GM12865 (cell line): ENCODE data around the gene WASHC3.
A peak's percentile ranks its signal among the peaks of the same experiment; 100 is the strongest.

ENCODE experiments used
- DNase-seq: peaks from one replicate; pipeline ENCODE4 v3.0.0; 2010; ENCODE audit warnings: low read depth
- H3K4me3 ChIP-seq: 2 replicates; pipeline ENCODE4 v1.5.1; 2011; ENCODE audit warnings: mild to moderate bottlenecking, low read depth, low read length, control low read depth
- TF ChIP-seq, protein P1 (sequence below): IDR thresholded peaks from 2 replicates; pipeline ENCODE4 v1.5.1; 2011; ENCODE audit warnings: low read length, control low read depth, low read depth, inconsistent platforms; ENCODE audit not compliant: insufficient read depth; ENCODE audit errors: missing control alignments

WASHC3 gene

DNA sequence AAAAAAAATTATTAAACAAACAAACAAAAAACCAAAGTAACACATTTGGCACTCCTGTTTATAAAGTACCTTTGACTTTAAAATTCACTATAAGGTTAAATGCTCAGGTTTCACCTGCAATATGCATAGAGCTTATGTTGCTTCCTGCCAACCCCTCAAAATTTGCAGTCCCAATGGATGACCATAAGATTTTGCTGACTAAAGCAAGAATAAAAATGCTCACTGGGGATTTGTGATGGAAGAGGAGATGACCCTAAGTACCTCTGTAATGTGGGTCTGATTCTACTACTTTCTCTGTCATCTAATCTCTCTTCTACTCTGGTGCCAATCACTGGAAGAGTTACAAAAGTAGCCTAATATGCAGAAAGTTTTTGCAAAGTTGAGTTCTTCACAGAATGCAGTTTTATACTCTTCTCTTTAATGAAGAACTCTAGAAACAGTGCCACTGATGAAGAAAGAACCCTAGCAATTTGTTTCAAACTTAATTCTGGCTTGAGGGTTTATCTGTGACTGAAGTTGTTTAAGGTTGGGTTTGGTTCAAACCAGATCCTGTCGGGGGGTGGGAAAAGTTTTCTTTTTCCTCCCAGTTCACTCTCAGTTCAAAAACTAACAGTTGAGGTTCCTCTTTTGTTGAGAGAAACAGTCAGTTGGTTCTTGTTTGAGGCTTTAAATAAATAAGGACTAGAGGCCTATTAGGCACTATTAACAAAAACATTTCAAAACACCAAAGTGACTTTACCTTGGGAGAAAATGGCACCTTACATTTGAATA is 10.9 kb downstream of the WASHC3 start:
- TF ChIP-seq, protein P1, sequence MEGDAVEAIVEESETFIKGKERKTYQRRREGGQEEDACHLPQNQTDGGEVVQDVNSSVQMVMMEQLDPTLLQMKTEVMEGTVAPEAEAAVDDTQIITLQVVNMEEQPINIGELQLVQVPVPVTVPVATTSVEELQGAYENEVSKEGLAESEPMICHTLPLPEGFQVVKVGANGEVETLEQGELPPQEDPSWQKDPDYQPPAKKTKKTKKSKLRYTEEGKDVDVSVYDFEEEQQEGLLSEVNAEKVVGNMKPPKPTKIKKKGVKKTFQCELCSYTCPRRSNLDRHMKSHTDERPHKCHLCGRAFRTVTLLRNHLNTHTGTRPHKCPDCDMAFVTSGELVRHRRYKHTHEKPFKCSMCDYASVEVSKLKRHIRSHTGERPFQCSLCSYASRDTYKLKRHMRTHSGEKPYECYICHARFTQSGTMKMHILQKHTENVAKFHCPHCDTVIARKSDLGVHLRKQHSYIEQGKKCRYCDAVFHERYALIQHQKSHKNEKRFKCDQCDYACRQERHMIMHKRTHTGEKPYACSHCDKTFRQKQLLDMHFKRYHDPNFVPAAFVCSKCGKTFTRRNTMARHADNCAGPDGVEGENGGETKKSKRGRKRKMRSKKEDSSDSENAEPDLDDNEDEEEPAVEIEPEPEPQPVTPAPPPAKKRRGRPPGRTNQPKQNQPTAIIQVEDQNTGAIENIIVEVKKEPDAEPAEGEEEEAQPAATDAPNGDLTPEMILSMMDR: no peak
- H3K4me3 ChIP-seq: no peak overlapping the region
- DNase-seq: no peak

DNA sequence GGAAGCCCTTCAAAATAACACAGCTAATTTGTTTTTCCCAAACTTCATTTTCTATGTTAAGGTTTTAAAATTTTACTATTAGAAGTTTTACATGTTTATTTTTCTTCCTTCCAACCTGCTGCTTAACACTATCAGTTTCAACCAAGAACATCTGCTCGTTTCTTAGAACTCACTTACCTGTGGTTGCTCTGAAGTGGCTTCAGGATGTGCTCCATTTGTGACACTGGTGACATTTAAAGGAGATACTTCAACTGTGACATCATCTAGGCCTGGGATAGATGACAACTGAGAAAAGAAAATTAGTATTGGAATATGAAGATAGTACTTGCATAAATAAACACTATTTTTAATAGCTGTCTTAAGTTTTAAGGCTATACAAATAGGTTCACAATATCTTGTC is 17.9 kb downstream of the WASHC3 start:
- TF ChIP-seq, protein P1: no peak
- DNase-seq: peak; percentile 73
- no peak overlapping the region for H3K4me3 ChIP-seq

DNA sequence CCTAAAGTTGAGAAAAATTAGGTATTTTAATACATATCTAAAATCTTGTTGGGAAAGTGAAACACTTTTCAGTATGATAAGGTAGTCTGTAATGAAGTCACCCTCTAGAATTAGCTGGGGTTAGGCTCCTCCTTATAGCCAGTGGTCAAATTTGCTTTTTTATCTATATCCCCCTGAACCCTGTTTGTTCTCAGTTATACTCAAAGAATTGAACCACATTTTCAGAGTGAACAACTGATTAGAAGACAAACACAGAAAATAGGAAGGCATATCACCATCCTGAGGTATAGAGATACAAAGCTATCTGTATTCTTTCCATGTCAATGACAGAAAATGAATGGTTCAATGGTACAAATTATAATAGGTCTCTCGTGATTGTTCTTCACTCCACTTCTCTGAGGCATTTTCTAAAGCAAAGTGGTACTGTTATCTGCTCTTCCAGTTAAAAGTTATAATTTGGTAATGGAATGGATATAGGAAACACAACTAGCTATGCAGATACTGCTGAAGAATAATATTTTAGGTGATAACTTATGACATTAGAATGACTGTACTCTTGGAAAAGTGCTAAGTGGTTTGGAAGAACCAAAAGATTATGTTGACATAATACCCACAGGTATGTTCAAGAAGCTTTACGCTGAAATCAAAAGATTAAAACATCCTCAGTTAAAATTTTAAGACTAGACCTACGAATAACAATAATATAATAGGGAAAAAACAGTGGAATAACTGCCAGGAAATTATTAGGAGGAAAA is 27.6 kb downstream of the WASHC3 start:
- H3K4me3 ChIP-seq: no peak overlapping the region
- TF ChIP-seq, protein P1: no peak
- no peak for DNase-seq

DNA sequence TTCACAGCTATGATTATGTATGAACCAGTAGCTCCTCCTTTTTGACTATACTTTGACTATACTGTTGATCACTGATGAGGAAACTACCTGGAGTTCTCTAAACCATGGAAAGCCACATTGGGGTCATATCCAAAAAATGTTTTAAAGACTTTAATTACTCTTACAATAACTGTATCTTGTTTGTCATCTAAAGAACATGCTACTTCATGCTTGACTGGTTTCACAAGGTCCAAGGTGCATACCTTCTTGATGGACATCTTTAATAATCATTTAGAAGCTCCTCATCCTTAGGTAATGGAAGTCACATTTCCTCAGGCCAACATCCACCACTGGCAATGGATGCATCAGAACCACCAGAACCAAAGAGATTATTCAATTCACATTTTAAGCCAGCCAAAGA is 29.9 kb downstream of the WASHC3 start:
- TF ChIP-seq, protein P1: no peak
- no peak for DNase-seq
- H3K4me3 ChIP-seq: no peak overlapping the region

DNA sequence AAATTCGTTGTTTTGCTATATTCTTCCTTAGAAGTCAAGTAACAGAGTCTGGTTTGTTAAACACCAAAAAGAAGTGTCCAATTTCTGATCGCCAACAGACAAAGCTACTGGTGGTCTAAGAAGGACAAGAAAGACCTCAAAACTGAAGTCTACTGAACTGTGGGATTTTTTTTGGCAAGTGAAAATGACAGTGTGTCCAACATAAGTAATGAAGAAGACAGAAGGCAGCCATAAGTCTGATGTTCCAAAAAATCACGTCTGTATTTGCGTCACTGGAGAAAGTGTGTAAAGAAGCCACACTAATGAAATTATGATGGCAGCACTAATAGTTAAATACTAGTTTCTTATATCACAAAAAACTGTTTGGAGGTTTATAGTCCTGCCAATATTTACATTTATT is 32.6 kb downstream of the WASHC3 start:
- TF ChIP-seq, protein P1: no peak

DNA sequence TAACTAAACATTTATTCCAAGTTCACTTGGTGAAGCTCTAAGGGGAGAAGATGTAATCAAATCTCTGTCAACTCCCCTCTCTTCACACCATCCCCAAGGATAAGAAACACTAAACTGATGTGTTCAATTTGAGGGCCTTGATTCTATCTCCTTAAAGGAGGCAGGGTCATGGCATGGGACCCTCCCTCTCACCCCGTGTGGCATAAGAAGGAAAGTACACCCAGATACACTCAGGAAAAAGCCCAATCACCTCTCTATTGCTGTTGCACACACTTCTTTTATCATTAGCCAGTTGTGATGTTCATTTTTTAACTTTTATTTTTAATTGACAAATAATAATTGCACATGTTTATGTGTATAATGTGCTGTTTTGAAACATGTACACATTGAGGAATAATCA is 35.1 kb downstream of the WASHC3 start:
- no peak for DNase-seq
- TF ChIP-seq, protein P1: no peak
- H3K4me3 ChIP-seq: no peak overlapping the region

More for the DNA sequence above, 32.6 kb downstream of the WASHC3 start:
- H3K4me3 ChIP-seq: no peak overlapping the region
- DNase-seq: no peak

DNA sequence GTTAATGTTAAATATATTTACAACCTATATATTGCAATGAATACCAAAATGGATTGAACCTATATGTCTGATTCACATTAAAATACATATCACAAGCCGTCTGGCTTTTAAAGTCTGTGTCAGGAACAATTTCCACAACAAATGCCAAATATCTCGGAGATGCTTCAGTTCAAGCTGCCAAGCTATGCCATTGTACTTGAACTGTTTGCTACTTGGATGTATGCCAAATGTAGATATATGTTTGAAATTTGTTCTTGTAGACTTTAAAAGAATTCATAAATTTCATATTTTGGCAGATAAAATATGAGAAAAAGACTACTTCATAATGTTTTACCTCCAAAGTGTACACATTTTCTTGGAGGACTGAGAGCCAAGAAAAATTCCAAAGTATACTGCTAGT is 37.0 kb downstream of the WASHC3 start:
- H3K4me3 ChIP-seq: no peak overlapping the region
- DNase-seq: no peak
- TF ChIP-seq, protein P1: no peak
